Measurements from ENCODE around the gene CFAP210. TPM values are rescaled to one million over a fixed set of nuclear protein-coding genes. Genes with fewer than 3 reads are reported as not detected.

Gene CFAP210
- total RNA-seq, 1 donor from 2014 or later = not detected

GRCh38 chr2:169711751-169712509, 17.7 kb upstream of the CFAP210 start:
- no peak overlapping the region for H3K27ac ChIP-seq
- H3K36me3 ChIP-seq = no peaks in the 10 kb centered on the region
- no peaks in the 10 kb centered on the region for H3K9me3 ChIP-seq
- TF ChIP-seq CTCF (IDR thresholded peaks at IDR 0.05) = no peak
- intact Hi-C loops (cut with DNase I) = no loop called here
- H3K4me1 ChIP-seq = peaks cover 0 to 3% of the 10 kb centered on the region in 2 donors
- no peak overlapping the region for H3K4me3 ChIP-seq
- no peak for DNase-seq (ENCODE audit: low spot score in 2 of 2)
- no peaks in the 10 kb centered on the region for H3K27me3 ChIP-seq

- Histone ChIP-seq H3K36me3 (no peaks in the 10 kb centered on the region), H3K27me3 (no peaks in the 10 kb centered on the region), H3K27ac (no peak overlapping the region), H3K9me3 (no peaks in the 10 kb centered on the region), H3K4me3 (no peak overlapping the region), H3K4me1 (peaks cover 0 to under 1% of the 10 kb centered on the region in 2 donors)
- DNase-seq (ENCODE audit: low spot score in 2 of 2) = no peak
- intact Hi-C loops (cut with DNase I) = no loop called here
- no peak for TF ChIP-seq CTCF (IDR thresholded peaks at IDR 0.05)
Observed at GRCh38 chr2:169709981-169710380, 15.8 kb upstream of the CFAP210 start.

GRCh38 chr2:169709331-169709730, 15.1 kb upstream of the CFAP210 start:
- Histone ChIP-seq H3K36me3 (no peaks in the 10 kb centered on the region), H3K4me1 (no peaks in the 10 kb centered on the region), H3K4me3 (no peak overlapping the region), H3K27ac (no peak overlapping the region), H3K27me3 (no peaks in the 10 kb centered on the region), H3K9me3 (no peaks in the 10 kb centered on the region)
- intact Hi-C loops (cut with DNase I) = no loop called here
- DNase-seq (ENCODE audit: low spot score in 2 of 2) = no peak
- no peak for TF ChIP-seq CTCF (IDR thresholded peaks at IDR 0.05)

- TF ChIP-seq CTCF (IDR thresholded peaks at IDR 0.05) = no peak
- intact Hi-C loops (cut with DNase I) = no loop called here
Observed at GRCh38 chr2:169707626-169708025, 13.4 kb upstream of the CFAP210 start.

GRCh38 chr2:169705927-169706326, 11.7 kb upstream of the CFAP210 start:
- no peak for TF ChIP-seq CTCF (IDR thresholded peaks at IDR 0.05)
- Histone ChIP-seq H3K36me3 (no peaks in the 10 kb centered on the region), H3K27me3 (no peaks in the 10 kb centered on the region), H3K9me3 (no peaks in the 10 kb centered on the region), H3K27ac (no peak overlapping the region), H3K4me3 (no peak overlapping the region), H3K4me1 (no peaks in the 10 kb centered on the region)
- DNase-seq (ENCODE audit: low spot score in 2 of 2) = no peak
- intact Hi-C loops (cut with DNase I) = no loop called here

More at GRCh38 chr2:169707626-169708025, 13.4 kb upstream of the CFAP210 start:
- DNase-seq (ENCODE audit: low spot score in 2 of 2) = no peak
- no peaks in the 10 kb centered on the region for H3K4me1 ChIP-seq
- no peaks in the 10 kb centered on the region for H3K36me3 ChIP-seq
- H3K4me3 ChIP-seq = no peak overlapping the region
- no peak overlapping the region for H3K27ac ChIP-seq
- no peaks in the 10 kb centered on the region for H3K27me3 ChIP-seq
- H3K9me3 ChIP-seq = no peaks in the 10 kb centered on the region
